GM21515 (cell line): Measurements from ENCODE around the gene PMAIP1.

Experiments
- ATAC-seq: cut with Tn5 transposase; IDR thresholded peaks from one replicate; pipeline ENCODE4 v1.9.1; 2021; ENCODE audit not compliant: unreplicated experiment

Gene PMAIP1

DNA sequence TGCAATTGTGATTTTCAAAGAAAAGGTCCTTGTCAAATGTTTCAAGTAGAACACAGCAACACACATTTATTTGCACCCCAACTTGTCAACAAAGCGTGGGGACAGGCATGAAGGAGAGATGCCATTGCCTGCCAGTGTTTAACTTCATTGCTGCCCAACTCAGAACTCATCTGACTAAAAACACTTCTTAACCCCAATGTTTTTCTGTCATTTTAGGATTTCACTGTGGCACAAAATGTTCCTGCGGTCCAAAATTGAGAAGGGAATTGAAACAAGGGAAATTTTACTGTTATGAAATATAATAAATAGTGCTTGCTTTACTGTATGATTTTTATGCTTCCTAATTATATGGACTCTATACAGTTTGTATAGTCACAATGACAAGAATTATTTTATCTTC lies 45.7 kb downstream of the PMAIP1 start:
- ATAC-seq: no peak

- peak; percentile 67 for ATAC-seq
Measured at GRCh38 chr18:59950215-59950944, 50.6 kb downstream of the PMAIP1 start.

DNA sequence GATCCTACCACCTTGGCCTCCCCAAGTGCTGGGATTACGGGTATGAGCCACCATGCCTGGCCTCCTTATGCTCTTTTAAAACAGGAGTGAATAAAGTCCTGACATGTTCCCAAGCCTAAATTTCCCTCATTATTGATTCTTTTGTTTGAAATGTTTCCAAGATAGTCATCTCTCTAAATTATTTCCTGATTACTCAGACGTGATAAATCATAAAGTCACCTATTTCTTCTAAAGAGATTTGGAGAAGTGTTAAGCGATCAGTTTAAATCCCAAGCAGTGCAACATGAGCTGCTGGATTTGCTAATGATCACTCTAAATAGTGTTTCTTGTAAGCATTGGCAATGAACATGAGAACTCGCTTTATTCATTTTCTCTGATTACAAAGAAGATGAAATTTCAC lies 51.8 kb downstream of the PMAIP1 start:
- no peak for ATAC-seq

DNA sequence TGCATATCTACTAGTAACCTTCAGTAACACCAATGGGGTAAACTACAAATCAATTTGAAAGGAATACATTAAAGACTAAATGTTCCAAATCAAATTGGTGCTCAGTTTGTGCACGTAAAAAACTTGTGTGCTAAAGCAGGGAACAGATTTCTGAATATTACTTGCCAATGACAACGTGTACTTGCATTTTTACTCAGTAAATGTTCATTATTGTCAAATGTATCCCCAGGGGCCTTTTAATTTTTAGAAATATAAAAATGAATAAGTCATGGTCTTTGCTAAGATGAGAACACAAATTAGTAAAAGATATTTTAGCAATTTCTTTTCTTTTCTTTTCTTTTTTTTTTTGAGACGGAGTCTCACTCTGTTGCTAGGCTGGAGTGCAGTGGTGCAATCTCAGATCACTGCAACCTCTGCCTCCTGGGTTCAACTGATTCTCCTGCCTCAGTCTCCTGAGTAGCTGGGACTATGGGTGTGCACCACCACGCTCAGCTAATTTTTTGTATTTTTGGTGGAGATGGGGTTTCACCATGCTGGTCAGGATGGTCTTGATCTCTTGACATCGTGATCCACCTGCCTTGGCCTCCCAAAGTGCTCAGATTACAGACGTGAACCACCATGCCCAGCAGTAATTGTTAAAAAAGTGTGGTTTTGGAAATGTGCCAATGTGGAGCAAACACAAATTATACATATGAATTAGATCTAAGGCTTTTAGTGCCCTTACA lies 52.6 kb downstream of the PMAIP1 start:
- no peak for ATAC-seq
